ENCODE measurements around the gene ADTRP.

ADTRP gene

DNA sequence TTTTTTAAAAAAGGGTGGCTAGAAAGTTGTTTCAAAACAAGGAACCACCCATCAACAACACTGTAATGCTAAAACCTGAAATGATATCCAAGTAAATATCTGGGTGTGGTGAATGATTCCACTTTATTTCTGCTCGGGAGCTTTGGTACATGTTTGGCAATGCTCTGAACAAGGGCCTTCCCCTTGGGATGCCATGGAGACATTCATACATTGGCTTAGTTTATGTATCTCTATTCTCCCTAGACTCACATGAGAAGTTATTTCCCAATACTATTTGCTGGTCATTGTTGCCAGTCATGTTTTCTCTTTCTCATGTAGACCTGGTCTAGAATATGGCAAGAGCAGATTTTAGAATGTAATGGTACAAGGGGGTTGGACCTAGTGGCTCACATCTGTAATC is 22.9 kb downstream of the ADTRP start:
- DNase-seq (ENCODE audit: low spot score) = no peak

DNA sequence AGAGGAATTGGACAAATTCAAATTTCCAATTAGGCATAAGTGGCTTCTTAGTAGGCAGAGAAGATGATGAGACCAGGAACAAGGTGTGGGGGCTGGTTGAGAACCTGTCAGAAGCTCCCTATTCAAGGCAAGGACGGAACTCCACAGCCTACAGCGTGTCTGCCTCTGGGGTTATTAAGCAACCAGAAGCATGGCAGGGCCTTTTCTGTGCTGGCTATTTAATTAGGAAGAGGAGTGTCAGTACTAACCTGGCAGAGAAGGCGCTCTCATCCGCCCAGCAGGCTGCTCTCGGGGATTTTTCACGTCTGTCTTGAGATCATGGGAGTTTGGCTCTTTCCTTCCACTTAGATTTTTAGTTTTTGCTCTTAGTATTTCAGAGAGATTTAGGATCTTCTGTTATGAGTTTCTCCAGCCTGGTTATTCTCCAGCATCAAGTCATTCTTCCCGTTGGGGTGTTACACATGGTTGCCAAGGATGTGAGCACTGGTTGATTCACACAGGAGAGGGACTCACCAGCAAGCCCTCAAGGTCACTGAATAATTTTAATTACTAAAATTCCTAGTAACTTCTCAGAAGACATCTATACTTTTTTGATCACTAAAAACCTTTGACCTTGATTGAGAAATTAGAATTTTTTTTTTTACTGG is 23.9 kb downstream of the ADTRP start:
- DNase-seq (ENCODE audit: low spot score) = no peak

DNA sequence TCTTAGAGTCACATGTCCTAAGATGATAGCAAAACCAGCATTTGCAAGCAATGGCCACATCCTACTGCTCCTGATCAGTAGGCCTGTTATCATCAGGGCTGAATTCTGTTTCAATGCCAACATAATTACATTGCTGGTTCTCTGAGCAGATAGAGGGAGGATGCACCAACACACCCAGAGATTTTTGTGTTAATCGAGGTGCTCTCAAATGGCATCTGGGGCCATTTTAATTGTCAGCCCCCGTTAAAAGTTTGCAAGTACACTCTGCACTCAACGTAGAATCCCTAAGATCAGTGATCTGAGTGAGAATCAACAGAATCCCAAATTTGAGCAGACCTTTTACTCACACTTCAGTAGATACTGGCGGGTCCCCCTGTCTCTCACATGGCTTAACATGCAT is 24.8 kb downstream of the ADTRP start:
- DNase-seq (ENCODE audit: low spot score) = no peak

DNA sequence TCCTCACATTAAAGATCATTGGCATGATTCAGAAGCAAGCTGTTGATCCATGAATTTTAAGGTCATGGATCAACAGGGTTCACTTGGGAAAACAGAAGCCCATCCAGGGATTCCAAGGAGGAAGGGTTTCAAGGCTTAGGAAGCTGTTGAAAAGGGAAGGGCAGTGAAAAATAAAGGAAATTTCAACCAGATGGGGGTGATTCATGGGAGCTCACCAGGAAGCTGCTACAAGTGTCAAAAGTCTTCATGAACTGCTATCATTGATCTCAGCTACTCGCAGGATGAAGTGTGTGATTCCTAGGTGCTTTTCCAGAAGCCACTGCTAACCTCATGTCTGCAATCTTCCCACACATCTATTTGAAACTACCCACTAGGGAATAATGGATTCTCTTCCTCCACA is 26.2 kb downstream of the ADTRP start:
- no peak for DNase-seq (ENCODE audit: low spot score)

DNA sequence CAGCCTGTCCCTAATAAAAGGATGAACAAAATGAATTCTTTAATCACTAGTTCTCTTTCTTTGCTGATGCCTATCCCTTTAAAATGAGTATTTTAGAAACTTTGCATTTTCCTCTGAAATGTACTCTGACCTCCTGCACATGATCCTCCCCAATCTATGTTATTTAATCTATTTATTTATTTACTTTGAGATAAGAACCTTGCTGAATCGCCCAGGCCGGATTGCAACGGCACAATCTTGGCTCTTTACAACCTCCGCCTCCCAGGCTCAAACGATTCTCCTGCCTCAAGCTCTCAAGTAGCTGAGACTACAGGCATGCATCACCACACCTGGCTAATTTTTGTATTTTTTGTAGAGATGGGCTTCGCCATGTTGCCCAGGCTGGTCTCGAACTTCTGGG is 27.9 kb downstream of the ADTRP start:
- DNase-seq (ENCODE audit: low spot score) = no peak

DNA sequence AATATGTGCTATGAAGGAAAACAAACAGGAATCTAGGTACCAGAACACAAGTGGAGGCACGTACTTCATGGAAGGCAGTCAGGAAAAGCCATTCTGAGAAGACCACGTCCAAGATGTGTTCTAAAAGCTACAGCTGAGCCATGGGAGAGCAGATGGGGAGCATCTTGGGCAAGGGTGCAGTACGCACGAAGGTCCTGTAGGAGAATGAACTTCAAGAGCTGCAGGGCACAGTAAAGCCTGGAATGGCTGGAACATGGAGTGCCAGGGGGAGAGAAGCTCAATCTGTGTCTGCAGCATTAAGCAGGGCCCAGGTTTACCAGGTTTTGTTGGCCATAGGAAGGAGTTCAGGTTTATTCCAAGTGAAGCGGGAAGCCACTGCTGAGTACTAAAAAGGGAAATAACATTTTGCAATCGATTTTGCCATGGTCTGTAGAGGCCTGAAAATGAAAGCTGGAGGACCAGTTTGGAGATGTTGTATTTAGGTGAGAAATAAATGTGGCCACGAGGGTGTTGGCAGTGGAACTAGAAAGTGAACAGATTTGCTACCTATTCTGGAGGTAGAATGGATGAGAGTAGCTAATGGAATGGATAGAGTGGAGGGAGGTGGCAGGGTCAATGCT is 29.9 kb downstream of the ADTRP start:
- no peak for DNase-seq (ENCODE audit: low spot score)

DNA sequence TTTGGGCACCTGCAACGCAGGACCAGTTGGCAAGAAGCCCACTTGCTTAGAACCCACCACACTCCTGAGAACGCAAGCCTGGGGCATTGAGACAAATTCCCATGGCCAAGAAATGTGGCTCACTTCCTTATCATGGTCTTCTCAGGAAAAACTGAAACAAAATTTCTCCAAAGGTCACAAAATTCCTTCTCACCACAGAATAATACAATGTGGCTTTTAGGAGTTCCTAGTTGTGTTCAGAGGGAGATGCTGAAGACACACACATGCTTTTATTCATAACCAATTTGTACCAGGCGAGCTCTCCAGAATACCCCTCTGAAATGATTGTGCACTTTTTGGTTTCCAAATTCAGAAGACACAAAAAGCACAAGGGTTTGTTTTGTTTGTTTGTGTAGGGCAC is 31.6 kb downstream of the ADTRP start:
- no peak for DNase-seq (ENCODE audit: low spot score)

DNA sequence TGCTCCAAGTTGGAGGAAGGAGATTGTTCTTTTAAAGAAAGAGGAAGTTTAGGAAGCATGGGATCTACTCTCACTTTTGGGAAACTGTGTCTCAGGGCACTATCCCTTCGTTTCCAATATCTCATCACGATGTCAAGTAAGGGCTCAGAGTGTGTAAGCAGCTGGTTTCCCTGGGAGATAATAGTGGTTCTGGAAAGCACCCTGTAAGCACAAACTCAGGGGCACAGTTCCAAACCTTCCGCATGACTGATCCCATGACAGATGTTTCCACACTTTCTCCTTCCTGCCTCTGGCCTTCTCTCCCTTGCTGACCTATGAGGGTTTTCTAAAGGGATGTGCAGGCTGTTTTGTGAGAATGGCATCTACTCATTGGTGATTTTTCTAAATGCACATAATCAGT is 33.9 kb downstream of the ADTRP start:
- no peak for DNase-seq (ENCODE audit: low spot score)

DNA sequence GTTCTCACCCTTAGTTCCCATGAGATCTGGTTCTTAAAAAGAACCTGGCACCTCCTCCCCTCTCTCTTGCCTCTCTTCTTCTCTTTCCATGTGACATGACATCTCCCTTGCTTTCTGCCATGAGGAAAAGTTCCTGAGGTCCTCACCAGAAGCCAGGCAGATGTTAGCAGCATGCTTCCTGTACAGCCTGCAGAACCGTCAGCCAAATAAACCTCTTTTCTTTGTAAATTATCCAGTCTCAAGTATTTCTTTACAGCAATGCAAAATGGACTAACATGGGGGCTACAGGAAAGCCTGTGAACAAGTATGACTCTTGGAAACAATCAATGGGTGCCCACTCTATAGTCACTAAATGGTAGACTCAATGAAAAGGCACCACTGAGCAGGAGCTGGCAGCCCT is 34.5 kb downstream of the ADTRP start:
- DNase-seq (ENCODE audit: low spot score) = no peak

DNA sequence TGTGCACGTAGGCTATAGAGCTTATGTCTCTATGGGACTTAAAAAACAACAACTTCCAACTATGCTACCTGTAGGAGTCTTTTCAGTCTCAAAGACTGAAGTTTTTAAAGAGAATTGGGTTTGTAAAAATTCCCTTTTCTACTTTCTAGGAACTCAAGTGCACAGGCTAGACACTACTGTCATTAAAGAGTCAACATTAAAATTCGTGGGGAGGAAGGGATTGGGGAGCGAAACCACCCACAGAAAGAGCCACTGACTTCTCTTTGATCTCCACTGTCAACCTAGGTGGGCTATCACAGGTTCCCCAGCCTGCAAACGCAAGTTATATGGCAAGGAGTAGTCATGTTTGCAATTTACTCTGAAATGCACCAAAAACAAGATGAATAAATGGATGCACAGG is 37.7 kb downstream of the ADTRP start:
- no peak for DNase-seq (ENCODE audit: low spot score)

DNA sequence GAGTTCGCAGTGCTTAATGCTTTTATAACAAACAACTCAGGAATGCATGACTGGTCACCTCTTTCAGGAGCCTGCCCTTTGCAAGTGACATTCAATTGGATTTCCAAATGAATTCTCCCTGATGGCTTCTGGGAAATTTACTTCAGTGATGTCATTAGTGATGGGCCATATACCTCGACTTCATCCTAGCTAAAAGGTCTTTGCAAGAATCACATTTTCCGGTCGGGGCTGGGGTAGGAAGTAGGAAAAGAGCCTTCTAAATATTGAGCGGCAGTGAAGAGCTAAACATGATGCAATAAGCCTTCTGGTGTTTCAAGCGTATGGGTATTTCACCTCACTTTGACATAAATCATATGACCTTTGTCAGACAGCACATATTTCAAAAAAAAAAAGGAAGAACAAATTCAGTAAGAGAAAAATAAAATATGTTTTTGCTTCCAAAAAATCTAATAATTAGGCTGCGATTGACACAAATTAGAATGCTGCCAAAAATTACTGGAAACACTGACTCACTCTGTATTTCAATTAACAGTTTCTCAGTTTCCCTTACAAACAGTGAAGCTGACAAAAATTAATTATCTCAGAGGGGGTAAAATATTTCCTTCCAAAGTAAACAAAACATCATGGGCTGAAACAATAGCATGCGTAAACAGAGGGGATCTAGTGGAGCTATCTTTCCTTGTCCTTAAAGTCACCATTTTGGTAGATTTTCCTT is 39.8 kb downstream of the ADTRP start:
- no peak for DNase-seq (ENCODE audit: low spot score)

DNA sequence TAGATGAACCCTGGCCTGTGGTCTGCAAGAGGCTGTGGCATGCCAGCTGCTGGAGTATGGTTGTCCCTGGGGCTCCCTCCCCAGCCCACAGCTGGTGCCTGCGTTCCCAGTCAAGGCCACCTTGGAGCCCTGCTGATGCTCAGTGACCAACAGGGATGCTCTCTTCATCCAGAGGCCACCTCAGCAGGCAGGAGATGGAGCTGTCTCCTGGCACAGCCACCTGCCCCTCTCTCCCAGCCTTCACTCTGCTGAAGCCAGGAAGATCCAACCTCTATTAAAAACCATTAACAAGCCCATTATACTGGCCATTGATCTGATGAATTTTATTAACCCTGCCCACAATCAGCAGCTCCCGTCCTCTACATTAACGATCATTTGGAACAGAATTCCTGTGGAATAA is 40.4 kb downstream of the ADTRP start:
- DNase-seq (ENCODE audit: low spot score) = no peak

DNA sequence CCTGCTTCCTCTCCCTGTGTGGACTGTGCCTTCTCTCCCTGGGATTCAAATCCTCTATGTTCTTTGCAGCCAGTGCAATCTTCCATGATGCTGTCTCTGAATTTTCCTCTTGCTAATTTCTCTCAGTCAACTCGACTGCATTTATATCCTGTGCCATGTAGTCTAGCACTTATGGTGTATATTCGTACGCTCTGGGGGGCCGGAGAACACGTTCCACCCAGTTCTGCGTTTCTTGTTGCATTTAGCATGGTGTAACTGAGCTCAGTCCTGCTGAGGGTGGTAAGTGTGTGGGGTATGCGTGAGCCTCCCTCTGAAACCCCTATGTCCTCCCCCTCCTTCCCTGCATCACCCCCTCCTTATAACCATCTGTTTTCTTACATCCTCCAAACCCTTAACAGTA is 42.0 kb downstream of the ADTRP start:
- DNase-seq (ENCODE audit: low spot score) = no peak

DNA sequence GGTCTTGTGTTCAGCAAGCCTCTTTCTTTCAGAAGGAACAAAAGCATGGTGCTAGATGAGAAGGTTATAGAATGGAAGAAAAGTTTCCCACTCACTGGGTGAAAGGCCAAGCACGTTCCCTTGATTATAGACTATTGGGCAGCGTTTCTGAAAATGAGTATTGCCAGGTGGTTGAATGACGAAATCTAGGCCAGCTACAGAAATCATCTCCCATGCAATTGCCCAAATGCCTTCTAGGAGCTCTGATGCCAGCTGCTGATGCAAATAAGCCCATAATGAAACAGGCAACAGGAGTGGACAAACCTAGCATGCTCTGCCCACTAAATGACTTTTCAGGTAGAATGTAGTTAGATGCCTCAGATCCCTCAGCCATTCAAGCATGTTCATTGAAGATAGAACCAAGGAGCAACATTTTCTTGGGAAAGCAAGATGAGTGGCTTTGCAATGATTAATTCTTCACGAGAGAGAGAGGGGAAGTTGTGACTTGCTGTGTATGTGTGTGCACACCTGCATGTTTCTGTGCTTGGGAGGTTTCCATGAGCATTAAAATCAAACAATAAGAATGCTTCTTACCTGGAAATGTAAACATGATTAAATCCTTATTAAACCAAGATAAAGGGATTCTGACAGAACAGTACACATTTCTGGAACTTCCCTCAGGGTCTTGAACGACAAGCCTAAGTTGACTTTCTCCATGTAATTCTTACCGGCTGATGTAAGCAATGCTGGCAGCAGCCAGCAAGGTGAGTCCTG is 43.6 kb downstream of the ADTRP start:
- no peak for DNase-seq (ENCODE audit: low spot score)

DNA sequence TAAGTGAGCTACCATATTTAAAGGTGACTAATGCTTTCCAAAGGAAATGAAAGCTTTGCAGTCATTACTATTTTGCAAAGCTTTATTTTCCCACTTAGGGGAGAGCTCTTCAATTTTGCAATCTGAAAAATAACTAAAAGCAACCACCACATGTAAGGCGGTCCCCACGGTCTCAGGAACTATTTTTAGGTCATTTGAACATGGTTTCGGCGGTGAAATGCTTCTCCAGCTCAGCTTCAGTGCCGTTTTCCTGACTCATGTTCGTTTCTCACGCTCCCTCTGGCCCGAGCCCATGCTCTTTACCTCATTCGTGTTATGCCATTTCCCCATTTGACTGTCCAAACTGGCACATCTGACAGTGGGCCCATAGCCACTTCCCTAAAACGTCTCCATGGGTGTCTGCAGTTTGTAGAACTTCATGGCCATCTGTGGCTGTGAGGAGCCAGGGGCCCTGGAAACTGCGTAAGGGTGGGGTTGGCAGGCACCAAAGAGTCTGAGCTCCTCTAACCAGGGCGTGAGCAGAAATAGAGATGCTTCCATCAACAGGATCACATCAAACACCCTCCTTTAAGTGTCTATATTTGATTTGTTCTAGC is 46.5 kb downstream of the ADTRP start:
- no peak for DNase-seq (ENCODE audit: low spot score)

DNA sequence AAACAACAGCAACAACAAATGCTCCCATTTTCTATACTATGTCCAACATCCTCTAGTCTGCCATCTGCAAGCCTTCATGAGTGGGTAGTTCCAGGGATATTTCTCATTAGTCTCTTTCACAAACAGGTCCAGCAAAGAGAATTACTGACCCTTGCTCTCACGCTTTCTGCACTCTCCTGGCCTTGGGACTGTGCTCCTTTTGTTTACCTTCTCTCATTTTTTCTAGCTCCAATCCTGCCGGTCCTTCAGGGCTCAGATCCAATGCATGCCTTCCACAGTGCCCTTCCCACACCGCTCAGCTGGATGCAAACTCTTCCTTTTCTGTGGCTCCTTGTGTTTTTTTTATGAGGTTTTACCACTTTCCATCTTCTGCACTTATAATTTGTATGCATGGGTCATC is 47.2 kb downstream of the ADTRP start:
- no peak for DNase-seq (ENCODE audit: low spot score)

DNA sequence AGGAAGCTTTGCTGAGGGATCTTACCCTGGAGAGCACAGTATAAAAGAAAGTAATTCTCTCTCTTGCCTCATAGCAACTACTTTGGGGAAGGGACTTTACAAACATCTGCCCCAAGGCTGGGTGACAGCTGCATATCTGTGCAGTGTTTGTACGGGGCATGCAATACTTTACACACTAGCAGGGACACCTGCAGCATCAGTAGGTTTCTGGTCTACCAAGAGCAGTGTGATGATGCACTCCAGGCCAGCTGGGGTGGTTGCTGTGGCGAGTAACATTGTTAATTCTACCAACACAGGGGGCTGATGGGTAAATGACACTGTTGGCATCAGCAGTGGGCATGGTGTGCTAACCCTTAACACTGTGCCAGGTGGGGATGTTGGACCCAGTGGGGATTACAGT is 48.0 kb downstream of the ADTRP start:
- DNase-seq (ENCODE audit: low spot score) = no peak

DNA sequence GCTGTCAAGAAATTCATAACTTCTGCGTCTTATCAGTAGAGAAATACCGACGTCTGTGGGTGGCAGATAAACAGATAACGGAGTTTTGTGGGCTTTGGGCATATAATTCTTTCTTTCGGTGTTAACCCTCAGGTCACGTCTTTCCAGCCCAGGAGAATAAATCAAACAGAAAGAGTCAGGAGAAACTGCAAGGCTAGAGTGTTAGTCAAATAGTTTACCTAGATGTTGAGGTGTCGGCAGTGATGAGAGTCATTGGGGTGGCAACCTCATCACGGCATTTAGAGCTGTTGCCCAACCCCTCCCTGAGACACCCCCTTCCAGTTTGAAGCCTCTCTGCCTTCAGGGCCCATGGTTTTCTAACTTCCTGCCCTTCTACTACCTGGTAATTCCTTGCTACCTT is 49.5 kb downstream of the ADTRP start:
- DNase-seq (ENCODE audit: low spot score) = no peak

DNA sequence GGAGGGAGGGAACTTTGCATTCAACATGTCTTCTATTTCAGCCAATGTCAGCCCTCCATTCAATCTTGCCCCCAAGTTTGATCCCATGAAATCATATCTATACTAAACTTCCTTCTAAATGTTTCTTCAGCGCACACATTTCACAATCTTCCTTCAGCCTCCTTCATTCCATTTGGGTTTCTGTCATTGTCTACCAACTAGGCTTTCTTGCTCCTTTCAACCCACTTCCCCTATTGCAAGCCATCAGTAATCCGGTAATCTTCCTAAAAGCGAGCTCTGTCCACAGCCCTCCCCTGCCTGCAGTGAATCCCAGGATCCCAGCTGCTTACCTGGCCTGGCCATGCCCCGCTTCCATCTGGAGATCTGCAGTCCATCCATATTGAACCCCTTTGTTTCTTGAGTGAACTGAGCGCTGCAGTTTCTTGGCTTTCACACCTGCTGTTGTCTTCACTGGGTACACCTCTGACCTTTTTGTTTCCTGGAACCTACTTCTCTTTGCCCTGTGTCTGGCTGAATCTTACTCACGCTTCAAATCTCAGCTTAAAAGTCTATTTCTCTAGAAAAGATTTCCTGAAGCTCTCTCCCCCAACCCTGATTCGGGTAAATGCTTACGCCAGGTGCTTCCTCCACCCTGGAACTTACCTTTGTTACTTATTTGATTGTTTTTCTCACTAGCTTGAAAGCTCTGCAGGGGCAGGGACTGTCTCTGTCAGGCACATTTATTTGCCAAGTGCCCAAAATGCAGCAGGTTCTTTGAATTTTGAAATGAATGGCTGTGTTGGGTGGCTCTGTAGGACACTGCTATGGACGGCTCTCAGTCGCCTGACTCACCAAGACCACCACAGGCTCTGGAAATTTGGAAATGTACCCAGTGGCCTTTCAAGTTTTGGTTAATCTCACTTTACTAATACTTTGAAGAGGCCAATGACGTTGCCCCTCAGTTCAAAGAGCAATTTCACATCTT is 50.3 kb downstream of the ADTRP start:
- no peak for DNase-seq (ENCODE audit: low spot score)

DNA sequence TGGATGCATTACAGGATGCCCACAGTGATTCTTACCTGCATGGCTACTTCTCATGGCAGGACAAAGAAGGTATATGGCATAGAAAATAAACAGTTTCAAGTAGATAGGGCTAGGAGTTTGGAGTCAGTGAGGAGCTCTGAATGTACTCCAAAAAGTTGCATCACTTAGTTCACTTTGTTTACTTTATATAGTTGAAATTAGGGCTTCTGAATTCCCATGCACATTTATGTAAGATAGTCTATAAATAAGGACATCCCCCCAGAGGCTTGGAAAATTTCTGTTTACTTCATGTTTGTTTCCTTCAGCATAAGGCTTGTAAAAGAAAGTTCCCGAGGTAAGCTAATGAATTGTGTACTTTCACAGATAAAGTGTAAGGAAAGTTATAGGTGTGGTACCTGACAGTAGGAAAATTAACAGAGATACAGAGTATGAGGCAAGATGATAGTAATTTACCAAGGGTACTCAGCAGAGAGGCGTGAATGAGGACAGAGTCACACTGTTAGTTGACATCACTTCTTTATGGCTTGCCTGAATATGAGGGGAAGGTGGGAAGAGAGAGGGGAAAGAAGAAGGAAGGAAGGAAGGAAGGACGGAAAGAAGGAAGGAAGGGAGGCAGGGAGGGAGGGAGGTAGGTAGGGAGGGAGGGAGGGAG is 51.1 kb downstream of the ADTRP start:
- no peak for DNase-seq (ENCODE audit: low spot score)

DNA sequence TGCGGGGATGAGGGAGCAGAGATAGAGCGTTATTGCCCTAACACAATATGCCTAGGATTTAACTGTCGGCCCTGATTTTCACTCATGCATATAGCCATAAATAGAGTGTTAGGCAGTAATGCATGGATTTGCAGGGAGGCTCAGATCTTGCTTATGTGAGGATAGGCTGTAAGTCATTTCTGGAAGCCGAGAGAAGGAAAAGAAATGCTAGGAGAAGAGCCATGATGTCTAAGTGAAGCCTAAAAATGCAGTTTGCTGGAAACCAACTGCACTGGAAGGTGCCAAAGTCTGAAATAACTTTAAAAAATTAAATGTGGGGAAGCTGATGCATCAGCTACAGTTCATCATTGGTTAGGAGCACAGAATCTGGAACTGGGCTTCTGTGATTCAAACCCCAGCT is 54.3 kb downstream of the ADTRP start:
- DNase-seq (ENCODE audit: low spot score) = no peak

Data from LoVo (cell line).